ENCODE measurements around the gene IL17RD. TPM values are rescaled to one million over a fixed set of nuclear protein-coding genes. Genes with fewer than 3 reads are reported as not detected.

The IL17RD gene
- total and polyA plus RNA-seq, 9 of the 15 experiments (the other 6 are each of a cell fraction or from before 2014, with no cell fraction given) = under 0.01 to 0.09 (median 0.04) TPM; not detected in 4

GRCh38 chr3:57140894-57141293, 24.3 kb downstream of the IL17RD start:
- Histone ChIP-seq H3K36me3 (ENCODE audit: control insufficient read depth, insufficient read depth, low read length) (no peaks in the 10 kb centered on the region), H3K4me1 (replicated peaks in 1 of 2; ENCODE audit: control insufficient read depth in 2 of 2, insufficient read depth in 2 of 2, low read length in 2 of 2) (no peaks in the 10 kb centered on the region), H3K27me3 (ENCODE audit: control insufficient read depth in 2 of 2, insufficient read depth in 2 of 2, low read length in 2 of 2) (peaks cover 0 to 17% of the 10 kb centered on the region in 2 experiments; a peak in 3 of 5 replicates), H3K9me1 (ENCODE audit: control insufficient read depth, insufficient read depth, low read length) (no peaks in the 10 kb centered on the region), H3K4me3 (no peak overlapping the region), H3K9ac (ENCODE audit: insufficient read depth in 1 of 2, low read depth in 2 of 2, low read length in 2 of 2) (no peak overlapping the region), H3K27ac (ENCODE audit: extremely low read depth, low read depth, low read length) (no peak overlapping the region), H3K79me2 (ENCODE audit: control insufficient read depth, insufficient read depth, low read length) (no peaks in the 10 kb centered on the region), H4K20me1 (replicated peaks; ENCODE audit: control insufficient read depth, insufficient read depth, low read length) (no peaks in the 10 kb centered on the region), H2AFZ (ENCODE audit: low read depth, low read length) (no peak overlapping the region), H3K9me3 (replicated peaks; ENCODE audit: control insufficient read depth, insufficient read depth, low read depth, low read length) (no peaks in the 10 kb centered on the region), H3K4me2 (ENCODE audit: insufficient read depth, low read length) (no peak overlapping the region)
- intact Hi-C loops (cut with micrococcal nuclease) (no loop called here), in situ Hi-C loops (cut with MboI) (no loop called here)
- FAIRE-seq (no peak), ATAC-seq (no peak), DNase-seq (ENCODE audit: extremely low read depth in 1 of 4, low spot score in 3 of 4) (no peak)
- 0% methylated on average over 5 of the region's 5 CpGs for WGBS (ENCODE audit: insufficient coverage, low coverage, missing lambda C conversion rate)
- ChIA-PET CTCF (ENCODE audit: low intra/inter-chr PET ratio) (no interaction called here), POLR2A (no interaction called here)
- TF ChIP-seq HDAC1 (IDR thresholded peaks at IDR 0.05) (no peak), ZNF121 (CRISPR knock-in tag; conservative IDR thresholded peaks at IDR 0.05) (peak; percentile 56), NFE2 (IDR thresholded peaks at IDR 0.05; ENCODE audit: low read depth) (no peak), HNRNPUL1 (IDR thresholded peaks at IDR 0.05; ENCODE audit: low read length) (no peak), BCL6 (CRISPR knock-in tag; IDR thresholded peaks at IDR 0.05) (no peak)
- no TSS peak for BruUV-seq (replicated peaks)

GRCh38 chr3:57135964-57136719, 29.0 kb downstream of the IL17RD start:
- no peaks in the 10 kb centered on the region for H3K9me1 ChIP-seq (ENCODE audit: control insufficient read depth, insufficient read depth, low read length)
- H2AFZ ChIP-seq (ENCODE audit: low read depth, low read length) = no peak overlapping the region
- DNase-seq (ENCODE audit: extremely low read depth in 1 of 4, low spot score in 3 of 4) (no peak), FAIRE-seq (no peak), ATAC-seq (no peak)
- CTCF ChIA-PET (ENCODE audit: low intra/inter-chr PET ratio) = no interaction called here
- H4K20me1 ChIP-seq (replicated peaks; ENCODE audit: control insufficient read depth, insufficient read depth, low read length) = no peaks in the 10 kb centered on the region
- no peaks in the 10 kb centered on the region for H3K4me1 ChIP-seq (replicated peaks in 1 of 2; ENCODE audit: control insufficient read depth in 2 of 2, insufficient read depth in 2 of 2, low read length in 2 of 2)
- intact Hi-C loops (cut with micrococcal nuclease) = no loop called here
- no peak overlapping the region for H3K4me2 ChIP-seq (ENCODE audit: insufficient read depth, low read length)
- POLR2A ChIA-PET = interaction anchor here (1.4 kb wide), 1 partner anchor 12 kb away, joined by 4 read pairs; no protein-coding TSS in a partner anchor
- H3K27ac ChIP-seq (ENCODE audit: extremely low read depth, low read depth, low read length) = no peak overlapping the region
- BruUV-seq (replicated peaks) = no TSS peak
- H3K36me3 ChIP-seq (ENCODE audit: control insufficient read depth, insufficient read depth, low read length) = no peaks in the 10 kb centered on the region
- WGBS (ENCODE audit: insufficient coverage, low coverage, missing lambda C conversion rate) = 0% methylated on average over 4 of the region's 5 CpGs
- H3K9ac ChIP-seq (ENCODE audit: insufficient read depth in 1 of 2, low read depth in 2 of 2, low read length in 2 of 2) = no peak overlapping the region
- no peak overlapping the region for H3K4me3 ChIP-seq
- in situ Hi-C loops (cut with MboI) = no loop called here
- H3K79me2 ChIP-seq (ENCODE audit: control insufficient read depth, insufficient read depth, low read length) = no peaks in the 10 kb centered on the region
- H3K27me3 ChIP-seq (ENCODE audit: control insufficient read depth in 2 of 2, insufficient read depth in 2 of 2, low read length in 2 of 2) = peaks cover 7 to 36% of the 10 kb centered on the region in 2 experiments
- no peaks in the 10 kb centered on the region for H3K9me3 ChIP-seq (replicated peaks; ENCODE audit: control insufficient read depth, insufficient read depth, low read depth, low read length)
- TF ChIP-seq HSF4 (CRISPR knock-in tag; IDR thresholded peaks at IDR 0.05; ENCODE audit: borderline replicate concordance) (no peak), HNRNPLL (IDR thresholded peaks at IDR 0.05; ENCODE audit: low read depth, low read length, poor library complexity, severe bottlenecking) (no peak), ZNF436 (CRISPR knock-in tag; IDR thresholded peaks at IDR 0.05) (no peak), E4F1 (CRISPR knock-in tag; IDR thresholded peaks at IDR 0.05; ENCODE audit: borderline replicate concordance) (no peak), SMARCA5 (IDR thresholded peaks at IDR 0.05) (no peak), IRF2 (CRISPR knock-in tag; IDR thresholded peaks at IDR 0.05) (no peak), ZNF444 (CRISPR knock-in tag; IDR thresholded peaks at IDR 0.05) (no peak), FOXK2 (conservative IDR thresholded peaks at IDR 0.05 in 1 of 2, IDR thresholded peaks at IDR 0.05 in 1 of 2; ENCODE audit: low read depth in 2 of 2) (no peak), NFIX (CRISPR knock-in tag; IDR thresholded peaks at IDR 0.05; ENCODE audit: low read depth) (no peak), TCF15 (CRISPR knock-in tag; IDR thresholded peaks at IDR 0.05) (no peak)

Measured in K562 (cell line).